Measurements from ENCODE around the gene CACNB2. TPM values are rescaled to one million over a fixed set of nuclear protein-coding genes. Genes with fewer than 3 reads are reported as not detected.

Gene CACNB2
- total RNA-seq, 1 donor = 2.1 TPM

- TF ChIP-seq CTCF (IDR thresholded peaks at IDR 0.05; ENCODE audit: insufficient read depth, low read length) = no peak
- no peak overlapping the region for H3K4me3 ChIP-seq (ENCODE audit: low read depth, low read length)
- DNase-seq (ENCODE audit: low read depth) = no peak
These were observed 181.1 kb downstream of the CACNB2 start for GRCh38 chr10:18321371-18321770.

GRCh38 chr10:18323916-18324315 is 183.7 kb downstream of the CACNB2 start:
- TF ChIP-seq CTCF (IDR thresholded peaks at IDR 0.05; ENCODE audit: insufficient read depth, low read length) = no peak
- DNase-seq (ENCODE audit: low read depth) = no peak
- H3K4me3 ChIP-seq (ENCODE audit: low read depth, low read length) = no peak overlapping the region

DNA sequence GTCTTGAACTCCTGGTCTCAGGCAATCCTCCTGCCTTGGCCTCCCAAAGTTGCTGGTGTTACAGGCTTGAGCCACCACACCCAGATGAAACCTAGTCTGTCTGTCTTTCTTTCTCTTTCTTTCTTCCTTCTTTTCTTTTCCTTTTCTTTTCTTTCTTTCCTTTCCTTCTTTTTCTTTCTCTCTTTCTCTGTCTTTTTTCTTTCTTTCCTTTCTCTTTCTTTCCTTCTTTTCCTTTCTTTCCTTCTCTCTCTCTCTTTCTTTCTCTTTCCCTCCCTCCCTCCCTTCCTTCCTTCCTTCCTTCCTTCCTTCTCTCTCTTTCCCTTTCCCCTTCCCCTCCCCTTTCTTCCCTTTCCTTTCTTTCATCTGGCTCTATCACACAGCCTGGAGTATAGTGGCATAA is 185.2 kb downstream of the CACNB2 start:
- TF ChIP-seq CTCF (IDR thresholded peaks at IDR 0.05; ENCODE audit: insufficient read depth, low read length) = no peak
- no peak overlapping the region for H3K4me3 ChIP-seq (ENCODE audit: low read depth, low read length)
- no peak for DNase-seq (ENCODE audit: low read depth)

GRCh38 chr10:18325889-18326531 is 185.8 kb downstream of the CACNB2 start:
- TF ChIP-seq CTCF (IDR thresholded peaks at IDR 0.05; ENCODE audit: insufficient read depth, low read length) = no peak
- no peak overlapping the region for H3K4me3 ChIP-seq (ENCODE audit: low read depth, low read length)
- no peak for DNase-seq (ENCODE audit: low read depth)

GRCh38 chr10:18328941-18329340 is 188.7 kb downstream of the CACNB2 start:
- TF ChIP-seq CTCF (IDR thresholded peaks at IDR 0.05; ENCODE audit: insufficient read depth, low read length) = no peak
- H3K4me3 ChIP-seq (ENCODE audit: low read depth, low read length) = no peak overlapping the region
- no peak for DNase-seq (ENCODE audit: low read depth)

DNA sequence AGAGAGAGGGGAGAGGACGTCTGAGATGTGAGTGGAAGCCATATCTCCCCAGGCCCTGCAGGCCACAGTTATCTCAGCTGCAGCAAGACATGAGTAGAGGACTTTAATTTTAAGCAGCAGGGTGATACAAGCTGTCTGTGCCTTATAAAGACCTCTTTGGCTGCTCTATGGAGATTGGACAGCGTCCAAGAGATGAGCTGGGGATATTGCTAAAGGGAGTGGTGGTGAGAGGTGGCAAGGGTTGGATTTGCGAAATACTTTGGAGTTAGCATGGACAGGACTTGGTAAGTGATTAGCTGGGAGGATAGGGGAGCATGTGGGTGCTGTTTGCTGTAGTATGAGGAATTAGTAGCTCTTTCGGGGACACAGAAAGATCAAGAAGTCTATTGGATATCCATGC is 191.8 kb downstream of the CACNB2 start:
- no peak for TF ChIP-seq CTCF (IDR thresholded peaks at IDR 0.05; ENCODE audit: insufficient read depth, low read length)
- DNase-seq (ENCODE audit: low read depth) = no peak
- no peak overlapping the region for H3K4me3 ChIP-seq (ENCODE audit: low read depth, low read length)

DNA sequence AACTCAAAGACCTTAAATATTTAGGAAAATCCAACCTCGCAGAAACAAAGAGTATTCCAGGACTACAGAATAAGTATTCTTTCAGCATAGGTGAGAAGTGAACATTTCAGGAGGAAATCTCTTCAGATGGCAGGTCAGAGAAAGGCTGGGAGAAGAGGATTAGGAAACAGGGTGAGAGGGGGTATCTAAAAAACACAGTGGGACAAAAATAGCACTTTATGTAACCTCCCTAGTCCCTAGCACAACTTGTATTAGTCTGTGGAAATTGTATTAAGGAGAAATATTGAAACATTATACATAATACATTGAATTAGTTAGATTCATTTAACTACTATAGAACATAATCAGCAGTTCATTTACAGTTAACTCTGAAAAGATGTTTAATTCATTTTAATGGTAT is 192.3 kb downstream of the CACNB2 start:
- no peak overlapping the region for H3K4me3 ChIP-seq (ENCODE audit: low read depth, low read length)
- no peak for DNase-seq (ENCODE audit: low read depth)
- TF ChIP-seq CTCF (IDR thresholded peaks at IDR 0.05; ENCODE audit: insufficient read depth, low read length) = no peak

Data from fibroblast of the aortic adventitia (primary cell).